C4-2B (cell line): ENCODE results near the gene FBXO42.
"Not testable (repeated sequence)": the region's sequence is repeated elsewhere in the genome, so short reads cannot be mapped to it uniquely, and the experiment has no call there.

Experiments used
- H3K27ac ChIP-seq: fragments of 450-650 bp; 2 replicates; pipeline ENCODE4 v1.5.1; 2017
- ZFX ChIP-seq: fragments of 450-650 bp; IDR thresholded peaks from 2 replicates; pipeline ENCODE4 v1.6.1; 2017
- TF ChIP-seq, protein P1 (sequence below): fragments of 450-650 bp; conservative IDR thresholded peaks from 2 replicates; pipeline ENCODE4 v1.5.1; 2017; ENCODE audit warnings: mild to moderate bottlenecking

Gene FBXO42

DNA sequence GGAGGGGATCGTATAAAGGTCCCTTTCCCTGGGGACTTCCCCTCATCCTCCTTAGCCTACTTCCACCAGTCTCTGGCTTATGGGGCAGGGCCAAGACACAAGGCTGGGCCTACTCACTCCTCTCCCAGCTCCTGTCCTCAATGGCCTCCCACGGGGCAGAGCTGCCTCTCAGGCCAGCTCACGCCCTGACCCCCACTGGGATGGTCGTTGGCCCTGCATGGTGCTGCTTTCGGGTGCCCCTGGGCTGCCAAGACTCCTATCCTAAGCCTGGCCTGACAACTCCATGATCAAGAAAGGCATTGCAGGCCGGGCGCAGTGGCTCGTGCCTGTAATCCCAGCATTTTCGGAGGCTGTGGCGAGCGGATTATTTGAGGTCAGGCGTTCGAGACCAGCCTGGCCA is 121.5 kb downstream of the FBXO42 start:
- TF ChIP-seq ZFX: no peak
- TF ChIP-seq, protein P1, sequence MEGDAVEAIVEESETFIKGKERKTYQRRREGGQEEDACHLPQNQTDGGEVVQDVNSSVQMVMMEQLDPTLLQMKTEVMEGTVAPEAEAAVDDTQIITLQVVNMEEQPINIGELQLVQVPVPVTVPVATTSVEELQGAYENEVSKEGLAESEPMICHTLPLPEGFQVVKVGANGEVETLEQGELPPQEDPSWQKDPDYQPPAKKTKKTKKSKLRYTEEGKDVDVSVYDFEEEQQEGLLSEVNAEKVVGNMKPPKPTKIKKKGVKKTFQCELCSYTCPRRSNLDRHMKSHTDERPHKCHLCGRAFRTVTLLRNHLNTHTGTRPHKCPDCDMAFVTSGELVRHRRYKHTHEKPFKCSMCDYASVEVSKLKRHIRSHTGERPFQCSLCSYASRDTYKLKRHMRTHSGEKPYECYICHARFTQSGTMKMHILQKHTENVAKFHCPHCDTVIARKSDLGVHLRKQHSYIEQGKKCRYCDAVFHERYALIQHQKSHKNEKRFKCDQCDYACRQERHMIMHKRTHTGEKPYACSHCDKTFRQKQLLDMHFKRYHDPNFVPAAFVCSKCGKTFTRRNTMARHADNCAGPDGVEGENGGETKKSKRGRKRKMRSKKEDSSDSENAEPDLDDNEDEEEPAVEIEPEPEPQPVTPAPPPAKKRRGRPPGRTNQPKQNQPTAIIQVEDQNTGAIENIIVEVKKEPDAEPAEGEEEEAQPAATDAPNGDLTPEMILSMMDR: no peak
- no peak overlapping the region for H3K27ac ChIP-seq

DNA sequence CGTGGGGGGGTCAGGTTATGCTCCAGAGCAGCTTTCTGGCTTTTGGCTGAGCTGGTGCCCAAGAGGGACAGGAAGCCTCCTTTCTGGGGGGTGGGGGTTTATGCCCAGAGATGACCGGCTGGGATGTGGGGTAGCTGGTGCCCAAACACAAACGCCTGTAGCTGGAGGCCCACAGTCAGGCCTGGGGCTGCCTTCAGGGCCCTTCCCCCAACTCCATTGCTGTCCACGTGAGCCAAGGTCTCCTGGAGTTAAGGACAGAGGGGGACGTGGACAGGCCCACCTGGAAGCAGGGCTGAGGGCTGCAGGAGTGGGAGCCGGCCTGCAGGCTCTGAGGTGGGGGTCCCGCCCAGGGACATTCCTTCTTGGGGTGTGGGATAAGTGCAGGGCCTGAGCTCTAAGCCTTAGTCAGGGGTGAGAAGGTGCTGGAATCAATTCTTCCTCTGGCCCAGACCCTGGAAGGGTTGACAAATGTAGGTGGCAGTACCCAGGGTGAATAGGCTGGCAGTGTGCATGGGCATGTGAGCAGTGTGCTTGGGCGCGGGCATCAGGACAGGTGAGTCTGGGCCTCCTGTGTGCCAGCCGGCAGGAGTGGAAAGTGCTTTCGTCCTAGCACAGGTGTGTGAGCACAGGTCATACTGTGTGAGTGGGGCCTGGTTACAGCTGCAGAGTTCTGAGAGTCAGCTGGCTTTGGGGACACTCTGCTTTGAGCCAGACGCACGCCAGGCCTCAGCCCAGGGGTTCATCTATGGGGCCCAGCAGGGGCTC is 122.1 kb downstream of the FBXO42 start:
- TF ChIP-seq, protein P1: no peak
- no peak for TF ChIP-seq ZFX
- no peak overlapping the region for H3K27ac ChIP-seq

DNA sequence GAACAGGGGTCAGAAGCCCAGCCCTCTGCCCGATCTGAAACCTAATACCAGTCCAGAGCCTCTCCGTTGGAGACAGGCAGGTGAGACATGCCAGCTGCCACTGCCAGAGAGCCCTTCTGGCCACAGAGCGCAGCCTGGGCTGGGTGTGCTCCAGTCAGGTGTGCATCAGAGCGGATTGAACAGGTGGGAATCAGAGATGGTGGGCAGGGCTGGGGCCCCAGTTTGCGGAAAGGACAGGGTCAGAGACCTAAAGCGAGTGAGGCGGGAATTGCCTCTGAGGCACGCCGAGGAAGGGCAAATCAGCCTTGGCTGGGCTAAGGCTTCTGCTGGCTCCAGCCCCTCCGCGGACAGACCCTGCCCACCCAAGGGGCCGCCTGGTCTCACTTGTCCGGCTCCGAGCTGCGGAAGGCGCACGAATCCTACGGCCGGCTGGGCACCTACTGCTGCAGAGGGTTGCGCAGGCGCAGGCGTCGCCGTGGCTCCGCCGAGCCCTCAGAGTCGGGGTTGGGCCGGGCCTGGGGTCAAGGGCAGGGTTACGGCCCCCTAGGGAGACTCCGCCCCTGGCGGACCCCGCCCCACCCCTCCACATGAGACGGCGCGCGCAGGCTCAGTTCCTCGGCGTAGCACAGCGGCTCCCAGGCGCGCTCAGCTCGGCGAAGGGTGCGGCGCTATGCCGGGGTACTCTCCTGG is 125.6 kb downstream of the FBXO42 start:
- no peak overlapping the region for H3K27ac ChIP-seq
- no peak for TF ChIP-seq ZFX
- TF ChIP-seq, protein P1: no peak

DNA sequence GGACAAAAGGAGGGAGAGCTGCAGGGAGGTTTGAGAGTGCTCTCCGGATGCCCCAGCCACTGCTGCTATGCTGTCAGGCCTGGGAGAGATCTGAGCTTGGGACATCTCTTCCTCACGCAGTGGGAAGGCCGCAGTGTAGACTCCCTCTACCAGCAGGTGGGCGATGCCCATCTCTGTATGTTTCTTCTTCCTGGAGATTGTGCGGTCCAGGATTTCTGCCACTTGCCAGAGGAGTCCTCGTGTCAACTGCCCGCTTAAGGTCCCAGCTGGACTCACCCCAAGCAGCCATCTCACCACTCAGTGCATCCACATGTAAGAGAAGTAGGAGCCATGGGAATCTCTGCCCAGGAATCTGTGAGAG is 126.2 kb downstream of the FBXO42 start:
- TF ChIP-seq ZFX: no peak
- TF ChIP-seq, protein P1: no peak
- no peak overlapping the region for H3K27ac ChIP-seq

DNA sequence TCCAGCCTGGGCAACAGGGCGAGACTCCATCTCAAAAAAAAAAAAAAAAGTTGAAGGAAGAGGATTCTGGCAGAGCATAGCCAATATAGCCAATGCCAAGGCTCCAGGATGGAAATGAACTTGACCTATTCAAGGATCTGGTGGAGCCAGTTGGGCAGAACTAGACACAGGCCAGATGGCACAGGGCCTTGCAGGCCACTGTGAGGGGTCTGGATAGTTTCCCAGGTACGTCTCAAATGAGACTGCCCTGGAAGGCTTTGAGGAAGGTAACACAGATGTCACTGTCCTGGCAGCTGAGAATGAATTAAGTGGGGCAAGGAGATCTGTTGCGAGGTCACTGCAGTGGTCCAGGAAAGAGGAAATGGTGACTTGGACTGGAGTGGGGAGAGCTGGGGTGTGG is 127.8 kb downstream of the FBXO42 start:
- H3K27ac ChIP-seq: peak overlapping the region; percentile 46
- no peak for TF ChIP-seq ZFX
- TF ChIP-seq, protein P1: no peak

DNA sequence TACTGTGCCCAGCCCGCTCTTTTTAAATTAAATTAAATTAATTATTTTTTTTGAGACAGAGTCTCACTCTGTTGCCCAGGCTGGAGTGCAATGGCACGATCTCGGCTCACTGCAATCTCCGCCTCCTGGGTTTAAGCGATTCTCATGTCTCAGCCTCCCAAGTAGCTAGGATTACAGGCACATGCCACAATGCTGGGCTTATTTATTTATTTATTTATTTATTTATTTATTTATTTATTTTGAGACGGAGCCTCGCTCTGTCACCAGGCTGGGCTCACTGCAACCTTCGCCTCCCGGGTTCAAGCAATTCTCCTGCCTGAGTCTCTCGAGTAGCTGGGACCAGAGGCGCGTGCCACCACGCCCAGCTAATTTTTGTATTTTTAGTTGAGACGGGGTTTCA is 129.6 kb downstream of the FBXO42 start:
- not testable (repeated sequence) for H3K27ac ChIP-seq

DNA sequence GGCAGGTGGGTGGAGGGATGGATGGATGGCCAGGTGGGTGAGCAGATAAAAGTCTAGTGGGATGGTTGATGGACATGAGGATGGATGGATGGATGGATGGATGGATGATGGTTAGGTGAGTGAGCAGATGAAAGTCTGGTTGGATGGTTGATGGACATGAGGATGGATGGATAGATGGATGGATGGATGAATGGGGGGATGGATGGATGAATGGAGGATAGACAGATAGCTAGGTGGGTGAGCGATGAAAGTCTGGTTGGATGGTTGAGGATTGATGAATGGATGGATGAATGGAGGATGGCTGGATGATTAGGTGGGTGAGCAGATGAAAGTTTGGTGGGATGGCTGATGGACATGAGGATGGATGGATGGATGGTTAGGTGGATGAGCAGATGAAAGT is 130.8 kb downstream of the FBXO42 start:
- no peak for TF ChIP-seq ZFX
- TF ChIP-seq, protein P1: no peak
- no peak overlapping the region for H3K27ac ChIP-seq
